ENCODE data around the gene ANO9.
A peak's percentile ranks its signal among the peaks of the same experiment; 100 is the strongest.

The ANO9 gene, protein sequence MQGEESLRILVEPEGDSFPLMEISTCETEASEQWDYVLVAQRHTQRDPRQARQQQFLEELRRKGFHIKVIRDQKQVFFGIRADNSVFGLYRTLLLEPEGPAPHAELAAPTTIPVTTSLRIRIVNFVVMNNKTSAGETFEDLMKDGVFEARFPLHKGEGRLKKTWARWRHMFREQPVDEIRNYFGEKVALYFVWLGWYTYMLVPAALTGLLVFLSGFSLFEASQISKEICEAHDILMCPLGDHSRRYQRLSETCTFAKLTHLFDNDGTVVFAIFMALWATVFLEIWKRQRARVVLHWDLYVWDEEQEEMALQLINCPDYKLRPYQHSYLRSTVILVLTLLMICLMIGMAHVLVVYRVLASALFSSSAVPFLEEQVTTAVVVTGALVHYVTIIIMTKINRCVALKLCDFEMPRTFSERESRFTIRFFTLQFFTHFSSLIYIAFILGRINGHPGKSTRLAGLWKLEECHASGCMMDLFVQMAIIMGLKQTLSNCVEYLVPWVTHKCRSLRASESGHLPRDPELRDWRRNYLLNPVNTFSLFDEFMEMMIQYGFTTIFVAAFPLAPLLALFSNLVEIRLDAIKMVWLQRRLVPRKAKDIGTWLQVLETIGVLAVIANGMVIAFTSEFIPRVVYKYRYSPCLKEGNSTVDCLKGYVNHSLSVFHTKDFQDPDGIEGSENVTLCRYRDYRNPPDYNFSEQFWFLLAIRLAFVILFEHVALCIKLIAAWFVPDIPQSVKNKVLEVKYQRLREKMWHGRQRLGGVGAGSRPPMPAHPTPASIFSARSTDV

GRCh38 chr11:441418-442274, at the start of gene ANO9:
ANO9 (minus strand) TSS chr11:442011; CDS start chr11:441926, 85 bp downstream.
- peak; percentile 23 to 48 for DNase-seq (ENCODE audit: low read depth in 2 of 2)

- DNase-seq (ENCODE audit: low read depth in 2 of 2) = no peak
Observed at GRCh38 chr11:491358-491757, 49.5 kb upstream of the ANO9 start.

GRCh38 chr11:490930-491260, 49.1 kb upstream of the ANO9 start:
- no peak for DNase-seq (ENCODE audit: low read depth in 2 of 2)

DNA sequence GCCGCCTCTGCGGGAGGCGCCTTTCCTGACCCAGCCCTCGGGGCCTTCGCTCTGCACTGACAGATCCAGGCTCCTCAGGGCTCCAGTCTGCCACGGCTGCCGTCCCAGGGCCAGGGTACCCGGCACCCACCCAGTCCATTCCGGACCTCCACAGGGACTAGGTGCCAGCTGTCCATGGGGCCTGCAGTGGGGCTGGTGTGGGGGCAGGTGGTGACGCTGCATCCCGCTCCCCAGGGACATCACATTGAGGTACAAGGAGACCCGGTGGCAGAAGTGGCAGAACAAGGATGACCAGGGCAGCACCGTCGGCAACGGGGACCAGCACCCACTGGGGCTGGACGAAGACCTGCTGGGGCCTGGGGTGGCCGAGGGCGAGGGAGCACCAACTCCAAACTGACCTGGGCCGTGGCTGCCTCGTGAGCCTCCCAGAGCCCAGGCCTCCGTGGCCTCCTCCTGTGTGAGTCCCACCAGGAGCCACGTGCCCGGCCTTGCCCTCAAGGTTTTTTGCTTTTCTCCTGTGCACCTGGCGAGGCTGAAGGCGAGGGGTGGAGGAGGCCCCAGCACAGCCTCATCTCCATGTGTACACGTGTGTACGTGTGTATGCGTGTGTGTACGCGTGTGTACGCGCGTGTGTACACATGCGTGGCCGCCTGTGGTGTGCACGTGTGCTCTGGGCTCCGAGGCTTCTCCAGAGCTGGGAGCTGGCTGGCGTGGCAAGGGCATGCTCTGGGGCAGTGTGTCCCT, 48.5 kb upstream of the ANO9 start:
- no peak for DNase-seq (ENCODE audit: low read depth in 2 of 2)

- no peak for DNase-seq (ENCODE audit: low read depth in 2 of 2)
Observed at GRCh38 chr11:489610-490185, 47.9 kb upstream of the ANO9 start.

- no peak for DNase-seq (ENCODE audit: low read depth in 2 of 2)
Observed at GRCh38 chr11:488992-489391, 47.2 kb upstream of the ANO9 start.

GRCh38 chr11:488579-488978, 46.8 kb upstream of the ANO9 start:
- no peak for DNase-seq (ENCODE audit: low read depth in 2 of 2)

- DNase-seq (ENCODE audit: low read depth in 2 of 2) = no peak
Observed at GRCh38 chr11:488062-488461, 46.3 kb upstream of the ANO9 start.

DNA sequence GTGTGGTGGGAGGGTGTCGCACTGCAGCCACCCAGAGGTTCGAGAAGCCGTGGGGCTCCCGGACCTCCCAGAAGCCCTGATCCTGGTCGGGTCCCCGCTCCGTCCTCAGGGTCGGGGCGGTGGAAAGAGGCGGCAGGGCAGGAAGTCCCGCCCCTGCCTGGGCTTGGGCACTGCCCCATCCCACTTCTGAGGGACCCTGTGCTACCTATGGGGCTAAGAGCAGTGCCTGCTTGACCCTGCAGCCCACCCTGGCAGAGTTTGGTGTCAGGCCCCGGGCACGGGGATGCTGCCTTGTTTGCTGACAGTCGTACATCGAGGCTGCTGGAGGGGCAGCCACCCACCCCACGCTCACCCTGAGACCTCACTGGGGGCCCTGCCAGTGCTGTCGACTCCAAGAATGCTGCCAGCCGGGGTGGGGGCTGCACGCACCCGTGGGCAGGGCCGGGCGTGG, 45.8 kb upstream of the ANO9 start:
- DNase-seq (ENCODE audit: low read depth in 2 of 2) = no peak

DNA sequence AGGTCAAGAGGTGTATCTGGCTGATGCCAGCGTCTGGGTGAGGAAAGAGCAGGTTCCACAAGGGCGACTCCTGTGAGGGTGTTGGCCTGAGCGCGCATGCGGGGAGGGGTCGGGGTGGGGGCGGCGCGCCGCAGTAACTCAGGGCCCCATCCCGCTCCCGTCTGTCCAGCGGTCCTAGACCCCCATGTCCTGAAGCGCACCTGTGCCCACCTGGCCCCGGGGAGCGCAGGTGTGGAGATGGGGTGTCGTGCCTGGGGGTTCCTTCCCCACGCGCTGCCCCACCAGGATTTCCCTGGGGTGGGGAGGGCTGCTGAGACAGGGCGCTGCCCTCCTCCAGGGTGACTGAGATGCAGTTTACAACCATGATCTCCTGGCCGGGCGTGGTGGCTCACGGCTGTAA, 44.4 kb upstream of the ANO9 start:
- DNase-seq (ENCODE audit: low read depth in 2 of 2) = no peak

DNA sequence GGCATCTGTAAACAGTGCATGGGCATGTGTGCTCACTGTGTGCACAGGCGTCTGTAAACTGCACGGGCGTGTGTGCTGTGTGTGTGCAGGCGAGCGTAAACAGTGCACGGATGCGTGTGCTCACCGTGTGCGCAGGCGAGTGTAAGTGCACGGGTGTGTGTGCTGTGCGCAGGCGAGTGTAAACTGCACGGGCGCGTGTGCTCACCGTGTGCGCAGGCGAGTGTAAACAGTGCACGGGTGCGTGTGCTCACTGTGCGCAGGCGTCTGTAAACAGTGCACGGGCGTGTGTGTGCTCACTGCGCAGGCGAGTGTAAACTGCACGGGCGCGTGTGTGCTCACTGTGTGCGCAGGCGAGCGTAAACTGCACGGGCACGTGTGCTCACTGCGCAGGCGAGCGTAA, 42.8 kb upstream of the ANO9 start:
- DNase-seq (ENCODE audit: low read depth in 2 of 2) = no peak

DNA sequence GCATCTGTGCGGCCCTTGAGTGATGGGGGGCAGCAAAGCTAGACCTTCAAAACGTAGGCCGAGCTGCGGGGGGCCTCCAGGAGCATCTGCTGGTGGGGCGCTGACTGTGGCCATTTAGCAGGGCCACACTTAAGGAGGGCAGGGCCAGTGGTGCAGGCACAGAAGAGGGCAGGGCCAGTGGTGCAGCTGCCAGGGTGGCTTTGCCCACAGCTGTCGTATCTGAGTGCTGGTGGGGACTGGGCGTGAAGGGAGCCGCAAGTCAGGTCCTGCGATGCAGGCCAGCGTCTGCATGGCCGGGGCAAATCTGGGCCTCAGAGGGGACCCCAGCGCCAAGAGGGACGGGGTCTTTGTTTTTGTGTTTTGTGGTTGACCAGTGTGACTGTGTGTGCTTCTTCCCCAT, 37.5 kb upstream of the ANO9 start:
- DNase-seq (ENCODE audit: low read depth in 2 of 2) = no peak

DNA sequence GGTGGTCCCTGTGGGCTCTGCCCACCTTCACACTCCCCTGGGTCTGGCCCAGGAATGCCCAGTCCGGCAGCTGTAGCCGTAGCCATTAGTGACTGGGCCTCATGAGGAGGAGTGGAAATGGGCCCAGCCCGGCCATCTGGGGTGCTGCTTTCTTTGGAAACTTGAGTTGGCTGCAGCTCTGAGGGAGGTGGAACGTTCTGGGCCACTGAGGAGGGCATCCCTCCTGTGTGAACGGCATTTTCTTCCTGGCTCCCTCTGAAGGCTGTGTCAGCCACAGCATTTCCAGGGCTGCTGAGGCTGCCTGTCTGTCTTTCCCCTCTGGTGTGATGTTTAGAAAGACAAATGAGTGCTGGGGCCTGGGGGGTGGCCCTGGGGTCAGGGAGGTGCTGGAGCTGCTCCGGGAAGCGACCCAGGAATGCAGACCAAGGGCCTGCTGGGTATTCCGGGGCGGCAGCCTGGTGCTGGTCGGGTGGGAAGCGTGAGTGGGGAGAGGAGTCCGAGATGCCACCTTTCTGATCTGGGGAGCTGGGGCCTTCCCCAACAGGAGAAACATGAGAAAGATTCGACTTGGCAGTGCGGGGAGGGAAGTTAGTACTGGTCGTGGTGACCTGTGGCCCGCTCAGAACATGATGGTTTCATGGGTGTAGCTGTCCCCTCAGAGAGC, 35.4 kb upstream of the ANO9 start:
- no peak for DNase-seq (ENCODE audit: low read depth in 2 of 2)

DNA sequence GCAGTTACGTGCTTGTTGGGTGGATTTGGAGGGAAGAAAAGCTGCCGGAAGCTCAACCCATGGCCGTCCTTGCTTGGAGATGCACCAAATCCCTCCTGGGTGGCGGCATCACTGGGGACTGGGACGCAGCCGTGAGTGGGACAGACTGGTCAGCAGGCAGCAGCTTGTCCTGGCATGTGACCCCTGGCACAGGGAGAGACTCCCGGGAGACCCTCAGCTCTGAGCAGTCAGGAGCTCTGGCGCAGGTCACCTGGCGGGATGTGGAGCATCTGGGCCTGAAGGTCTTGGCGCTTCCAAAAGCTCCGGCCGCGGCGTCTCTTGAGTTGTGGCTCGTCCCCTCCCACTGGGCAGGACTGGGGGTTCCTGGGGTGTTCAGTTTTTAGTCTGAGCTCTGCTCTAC, 34.6 kb upstream of the ANO9 start:
- DNase-seq (ENCODE audit: low read depth in 2 of 2) = no peak

GRCh38 chr11:475941-476340, 34.1 kb upstream of the ANO9 start:
- no peak for DNase-seq (ENCODE audit: low read depth in 2 of 2)

DNA sequence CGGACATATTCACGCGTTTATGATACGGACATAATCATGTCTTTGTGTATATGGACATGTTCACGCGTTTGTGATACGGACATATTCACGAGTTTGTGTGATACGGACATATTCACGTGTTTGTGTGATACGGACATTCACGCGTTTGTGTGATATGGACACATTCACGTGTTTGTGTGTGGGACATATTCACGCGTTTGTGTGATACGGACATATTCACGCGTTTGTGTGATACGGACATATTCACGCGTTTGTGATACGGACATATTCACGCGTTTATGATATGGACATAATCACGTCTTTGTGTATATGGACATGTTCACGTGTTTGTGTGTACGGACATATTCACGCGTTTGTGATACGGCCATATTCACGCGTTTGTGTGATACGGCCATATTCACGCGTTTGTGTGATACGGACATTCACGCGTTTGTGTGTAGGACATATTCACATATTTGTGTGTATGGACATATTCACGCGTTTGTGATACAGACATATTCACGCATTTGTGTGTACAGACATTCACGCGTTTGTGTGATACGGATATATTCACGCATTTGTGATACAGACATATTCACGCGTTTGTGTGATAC, 33.2 kb upstream of the ANO9 start:
- no peak for DNase-seq (ENCODE audit: low read depth in 2 of 2)

DNA sequence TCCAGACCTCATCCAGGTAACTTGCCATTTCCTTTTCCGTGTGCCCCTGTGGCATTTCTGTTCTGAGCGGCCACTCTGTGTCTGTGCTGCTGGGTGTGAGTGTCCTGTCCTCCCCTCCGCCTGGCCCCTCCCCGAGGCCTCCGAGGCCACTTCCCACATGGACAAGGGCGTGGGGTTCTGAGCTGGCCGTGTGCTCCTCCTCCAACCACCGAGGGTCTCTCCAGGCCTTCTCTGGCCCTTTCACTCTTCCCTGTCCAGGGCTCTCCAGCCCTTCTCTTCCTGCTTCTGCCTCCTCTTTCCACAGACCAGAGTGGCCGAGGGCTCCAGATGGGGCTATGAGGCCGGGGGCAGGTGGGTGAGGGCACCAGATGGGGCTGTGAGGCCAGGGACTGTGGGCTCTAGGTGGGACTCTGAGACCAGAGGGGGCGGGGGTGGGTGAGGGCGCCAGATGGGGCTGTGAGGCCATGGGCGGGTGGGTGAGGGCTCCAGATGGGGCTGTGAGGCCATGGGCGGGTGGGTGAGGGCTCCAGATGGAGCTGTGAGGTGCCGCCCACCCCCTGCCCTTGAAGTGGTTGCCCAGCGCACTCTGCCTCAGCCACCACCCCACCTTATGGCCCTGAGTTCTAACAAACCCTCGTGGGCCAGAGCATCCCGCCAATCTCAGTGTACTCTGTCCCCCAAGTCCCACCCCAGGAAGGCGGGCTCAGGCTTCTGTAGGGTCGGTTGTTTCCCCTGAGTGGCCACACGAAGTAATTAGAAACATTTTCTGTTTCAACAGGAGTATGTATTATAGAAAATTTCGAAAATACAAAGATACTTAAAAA, 32.4 kb upstream of the ANO9 start:
- DNase-seq (ENCODE audit: low read depth in 2 of 2) = no peak

DNA sequence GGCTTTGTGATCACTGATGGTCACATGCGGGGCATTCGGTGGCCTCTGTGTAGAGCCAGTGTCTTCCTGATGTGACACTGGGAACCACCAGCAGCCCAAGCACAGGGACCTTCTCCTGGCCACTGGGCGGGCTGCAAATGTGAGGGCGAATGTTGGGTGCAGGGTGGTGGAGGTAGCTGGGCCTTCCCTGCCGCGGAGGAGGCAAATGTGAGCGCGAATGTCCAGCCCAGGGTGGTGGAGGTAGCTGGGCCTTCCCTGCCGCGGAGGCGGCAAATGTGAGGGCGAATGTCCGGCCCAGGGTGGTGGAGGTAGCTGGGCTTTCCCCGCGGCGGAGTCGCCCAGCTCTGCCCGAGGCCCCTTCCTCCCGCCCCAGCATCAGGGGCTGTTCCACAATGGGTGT, 31.6 kb upstream of the ANO9 start:
- DNase-seq (ENCODE audit: low read depth in 2 of 2) = no peak

GRCh38 chr11:472816-473215, 31.0 kb upstream of the ANO9 start:
- no peak for DNase-seq (ENCODE audit: low read depth in 2 of 2)
